CD4-positive, alpha-beta memory T cell (primary cell): ENCODE measurements around the gene RABGAP1L. TPM values are rescaled to one million over a fixed set of nuclear protein-coding genes. Genes with fewer than 3 reads are reported as not detected.

Experiments used
- CTCF ChIA-PET: fragments of 350-600 bp; sonication (Branson Sonifier 250); formaldehyde crosslinking; loops from one replicate; lab custom pipeline; 2021; ENCODE audit warnings: inconsistent platforms; ENCODE audit not compliant: partially characterized antibody; lab: Charles Lee
- POLR2A ChIA-PET: fragments of 350-600 bp; sonication (Branson Sonifier 250); formaldehyde crosslinking; loops from one replicate; lab custom pipeline; 2021; ENCODE audit not compliant: partially characterized antibody; lab: Charles Lee
- DNase-seq, 5 donors: peaks; one replicate each; pipeline versions ENCODE4 v3.0.0 to v3.0.0-alpha.2; 2020 to 2022; ENCODE audit warnings: mixed read lengths in 1 of 5
- H3K27ac ChIP-seq: one replicate; pipeline ENCODE4 v1.7.0; 2013; ENCODE audit warnings: low read depth, low read length
- H3K27me3 ChIP-seq: 2 replicates; pipeline ENCODE4 v1.7.0; 2013; ENCODE audit warnings: mild to moderate bottlenecking, low read length, moderate library complexity; ENCODE audit not compliant: insufficient read depth
- H3K36me3 ChIP-seq: 2 replicates; pipeline ENCODE4 v1.7.0; 2013; ENCODE audit warnings: mild to moderate bottlenecking, low read length, moderate library complexity; ENCODE audit not compliant: insufficient read depth
- H3K4me1 ChIP-seq: 2 replicates; pipeline ENCODE4 v1.7.0; 2013; ENCODE audit warnings: mild to moderate bottlenecking, low read length, moderate library complexity; ENCODE audit not compliant: insufficient read depth
- H3K4me3 ChIP-seq, 2 donors: one replicate each; pipeline ENCODE4 v1.7.0; 2013; ENCODE audit warnings: low read length in 2 of 2, mild to moderate bottlenecking in 1 of 2
- H3K9me3 ChIP-seq, 2 donors: one replicate each; pipeline ENCODE4 v1.7.0; 2013; ENCODE audit warnings: low read length in 2 of 2, control low read depth in 1 of 2; ENCODE audit not compliant: control insufficient read depth in 1 of 2
- H3K27ac Mint-ChIP-seq, 7 donors: one replicate each; pipeline ENCODE4 v1.8.0; 2020 to 2021; ENCODE audit warnings: mixed read lengths in 7 of 7, mild to moderate bottlenecking in 6 of 7, inconsistent platforms in 3 of 7, moderate library complexity in 3 of 7
- H3K27me3 Mint-ChIP-seq, 2 donors: one replicate each; pipeline ENCODE4 v1.8.0; 2020 to 2021; ENCODE audit warnings: mixed read lengths in 2 of 2
- H3K36me3 Mint-ChIP-seq, 2 donors: one replicate each; pipeline ENCODE4 v1.8.0; 2020 to 2021; ENCODE audit warnings: mixed read lengths in 2 of 2, inconsistent platforms in 1 of 2, mild to moderate bottlenecking in 1 of 2
- H3K4me1 Mint-ChIP-seq, 4 donors: one replicate each; pipeline ENCODE4 v1.8.0; 2020 to 2021; ENCODE audit warnings: mixed read lengths in 4 of 4, mild to moderate bottlenecking in 1 of 4
- H3K4me3 Mint-ChIP-seq, 8 donors: one replicate each; pipeline ENCODE4 v1.8.0; 2020 to 2021; ENCODE audit warnings: mixed read lengths in 8 of 8, mild to moderate bottlenecking in 7 of 8, moderate library complexity in 6 of 8, inconsistent platforms in 3 of 8
- H3K9me3 Mint-ChIP-seq, 8 donors: one replicate each; pipeline ENCODE4 v1.8.0; 2020 to 2021; ENCODE audit warnings: mixed read lengths in 8 of 8, mild to moderate bottlenecking in 5 of 8, inconsistent platforms in 3 of 8, moderate library complexity in 1 of 8
- intact Hi-C: fragments of 100-400 bp; cut with micrococcal nuclease; formaldehyde crosslinking; loops from one replicate; pipeline ENCODE4 v1.15.1; 2023
- polyA plus RNA-seq, 2 donors: library from polyadenylated mRNA; unstranded; fragments of 300-500 nt; fragmentation: Illumina TruSeq; gene quantifications; one replicate each; pipeline ENCODE4 v1.2.3, GENCODE V29; 2021
- total RNA-seq, 2 experiments: library from RNA; stranded (reverse); gene quantifications; one replicate each; pipeline ENCODE4 v1.2.3, GENCODE V29; 2021

Gene RABGAP1L
- total and polyA plus RNA-seq, 4 experiments from 2014 or later, result 75.7 to 114 (median 96.8) TPM

DNA sequence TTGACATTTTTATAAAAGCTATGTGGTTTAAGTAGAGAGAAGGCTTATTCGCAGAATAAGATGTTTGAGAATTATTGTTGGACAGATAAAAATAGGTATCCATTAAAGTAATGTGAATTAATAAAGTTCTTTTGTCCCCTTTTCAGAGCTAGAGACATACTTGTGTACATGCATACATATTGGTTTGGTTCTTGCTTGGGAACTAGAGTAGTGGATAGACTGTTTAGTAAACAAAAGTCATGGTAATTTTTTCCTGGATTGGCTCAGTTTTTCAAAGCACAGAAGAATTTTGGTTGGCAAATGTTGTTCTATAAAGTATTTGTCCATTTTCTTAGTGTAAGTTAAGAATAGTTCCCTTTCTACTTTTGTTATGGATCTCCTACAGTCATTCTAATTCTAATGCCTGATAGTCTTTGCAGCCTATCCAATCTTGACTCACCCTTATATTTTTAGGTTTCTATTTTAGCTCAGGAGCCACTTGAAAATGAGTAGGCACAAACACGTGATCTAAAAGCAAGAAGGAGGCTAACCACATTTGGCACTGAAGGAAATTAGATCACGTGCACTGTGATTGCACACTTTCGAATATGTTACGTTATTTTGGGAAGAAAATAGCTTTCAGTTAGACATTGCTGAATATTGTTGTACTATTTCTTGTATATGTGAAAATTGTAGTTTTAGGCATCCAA lies 47.0 kb downstream of the RABGAP1L start:
- Mint-ChIP-seq H3K27ac (peak overlapping the region in 5 of 7 donors; percentile 19 to 74 (median 55)), H3K9me3 (peaks cover 0 to 6% (median under 1%) of the 10 kb centered on the region in 8 donors), H3K27me3 (no peaks in the 10 kb centered on the region), H3K4me1 (peaks cover 35 to 64% (median 49%) of the 10 kb centered on the region in 4 donors), H3K36me3 (peaks cover 2 to 5% of the 10 kb centered on the region in 2 donors), H3K4me3 (peak overlapping the region in 7 of 8 donors; percentile 49 to 73 (median 66))
- H3K4me1 ChIP-seq, result peaks cover 34% of the 10 kb centered on the region
- ChIA-PET CTCF (interaction anchor here (1.2 to 2.9 kb wide), 6 partner anchors 8 to 52 kb away, joined by 3 to 20 read pairs (median 6); no protein-coding TSS in a partner anchor), POLR2A (interaction anchor here (0.6 to 2.0 kb wide), 5 partner anchors 21 to 380 kb away, joined by 3 to 7 read pairs (median 4); partner anchors contain the start of genes GAS5, RABGAP1L and ZBTB37)
- H3K27me3 ChIP-seq, result no peaks in the 10 kb centered on the region
- intact Hi-C loops, result loop anchor here (2.0 kb wide), 1 partner anchor 47 kb away; the partner anchor contains the start of gene RABGAP1L
- H3K36me3 ChIP-seq, result no peaks in the 10 kb centered on the region
- H3K4me3 ChIP-seq, result peak overlapping the region in 1 of 2 donors; percentile 15
- no peak overlapping the region for H3K27ac ChIP-seq
- DNase-seq, result peak; percentile 18 to 45 (median 24)
- H3K9me3 ChIP-seq, result no peaks in the 10 kb centered on the region

- Mint-ChIP-seq H3K27me3 (no peaks in the 10 kb centered on the region), H3K4me3 (no peak overlapping the region), H3K27ac (no peak overlapping the region), H3K4me1 (peaks cover 32 to 45% (median 38%) of the 10 kb centered on the region in 4 donors), H3K9me3 (peaks cover 0 to 4% (median 0%) of the 10 kb centered on the region in 8 donors), H3K36me3 (no peaks in the 10 kb centered on the region)
- Histone ChIP-seq H3K4me1 (peaks cover 26% of the 10 kb centered on the region), H3K27me3 (no peaks in the 10 kb centered on the region), H3K36me3 (no peaks in the 10 kb centered on the region), H3K4me3 (no peak overlapping the region), H3K9me3 (no peaks in the 10 kb centered on the region), H3K27ac (no peak overlapping the region)
- intact Hi-C loops, result no loop called here
- ChIA-PET CTCF (no interaction called here), POLR2A (interaction anchor here (1.1 kb wide), 1 partner anchor 8 kb away, joined by 3 read pairs; no protein-coding TSS in a partner anchor)
- DNase-seq, result no peak
Measured at GRCh38 chr1:174209347-174210187, 50.2 kb downstream of the RABGAP1L start.

- Mint-ChIP-seq H3K27me3 (no peaks in the 10 kb centered on the region), H3K4me1 (peaks cover 15 to 26% (median 20%) of the 10 kb centered on the region in 4 donors), H3K36me3 (no peaks in the 10 kb centered on the region), H3K27ac (peak overlapping the region in 1 of 7 donors; percentile 50), H3K9me3 (peaks cover 0 to 2% (median 0%) of the 10 kb centered on the region in 8 donors), H3K4me3 (no peak overlapping the region)
- CTCF ChIA-PET, result interaction anchor here (0.9 kb wide), 1 partner anchor 45 kb away, joined by 3 read pairs; no protein-coding TSS in a partner anchor
- H3K36me3 ChIP-seq, result no peaks in the 10 kb centered on the region
- no peak overlapping the region for H3K27ac ChIP-seq
- no peaks in the 10 kb centered on the region for H3K27me3 ChIP-seq
- intact Hi-C loops, result no loop called here
- H3K4me3 ChIP-seq, result no peak overlapping the region
- no peaks in the 10 kb centered on the region for H3K9me3 ChIP-seq
- H3K4me1 ChIP-seq, result peaks cover 7% of the 10 kb centered on the region
- DNase-seq, result no peak
- POLR2A ChIA-PET, result no interaction called here
Measured at GRCh38 chr1:174211486-174211885, 52.2 kb downstream of the RABGAP1L start.

- Histone ChIP-seq H3K4me1 (no peaks in the 10 kb centered on the region), H3K27me3 (no peaks in the 10 kb centered on the region), H3K36me3 (no peaks in the 10 kb centered on the region), H3K27ac (no peak overlapping the region), H3K9me3 (no peaks in the 10 kb centered on the region), H3K4me3 (no peak overlapping the region)
- peak overlapping the region in 1 of 7 donors; percentile 65 for H3K27ac Mint-ChIP-seq
- H3K9me3 Mint-ChIP-seq, result no peaks in the 10 kb centered on the region
- H3K36me3 Mint-ChIP-seq, result peaks cover 1 to 2% of the 10 kb centered on the region in 2 donors
- H3K4me3 Mint-ChIP-seq, result no peak overlapping the region
- CTCF ChIA-PET, result no interaction called here
- intact Hi-C loops, result loop anchor here (2.0 to 5.0 kb wide), 4 partner anchors 57 to 1471 kb away; partner anchors contain the start of genes GAS5, RABGAP1L and ZBTB37
- POLR2A ChIA-PET, result no interaction called here
- peaks cover 4 to 8% (median 5%) of the 10 kb centered on the region in 4 donors for H3K4me1 Mint-ChIP-seq
- no peak for DNase-seq
- no peaks in the 10 kb centered on the region for H3K27me3 Mint-ChIP-seq
Measured at GRCh38 chr1:174215766-174216165, 56.4 kb downstream of the RABGAP1L start.

- H3K9me3 Mint-ChIP-seq, result no peaks in the 10 kb centered on the region
- Histone ChIP-seq H3K27ac (no peak overlapping the region), H3K4me1 (no peaks in the 10 kb centered on the region), H3K9me3 (no peaks in the 10 kb centered on the region), H3K4me3 (no peak overlapping the region), H3K36me3 (peaks cover 7% of the 10 kb centered on the region), H3K27me3 (no peaks in the 10 kb centered on the region)
- peaks cover 13 to 14% of the 10 kb centered on the region in 2 donors for H3K36me3 Mint-ChIP-seq
- peaks cover 0 to 6% (median 4%) of the 10 kb centered on the region in 4 donors for H3K4me1 Mint-ChIP-seq
- intact Hi-C loops, result loop anchor here (1.0 to 5.0 kb wide), 5 partner anchors 58 to 1472 kb away; partner anchors contain the start of genes GAS5, RABGAP1L and ZBTB37
- DNase-seq, result no peak
- POLR2A ChIA-PET, result interaction anchor here (1.2 kb wide), 1 partner anchor 8 kb away, joined by 3 read pairs; no protein-coding TSS in a partner anchor
- CTCF ChIA-PET, result interaction anchor here (0.7 to 1.9 kb wide), 24 partner anchors 10 to 787 kb away, joined by 3 to 20 read pairs (median 4); partner anchors contain the start of gene DARS2
- H3K4me3 Mint-ChIP-seq, result no peak overlapping the region
- H3K27me3 Mint-ChIP-seq, result no peaks in the 10 kb centered on the region
- no peak overlapping the region for H3K27ac Mint-ChIP-seq
Measured at GRCh38 chr1:174217248-174217647, 57.9 kb downstream of the RABGAP1L start.

DNA sequence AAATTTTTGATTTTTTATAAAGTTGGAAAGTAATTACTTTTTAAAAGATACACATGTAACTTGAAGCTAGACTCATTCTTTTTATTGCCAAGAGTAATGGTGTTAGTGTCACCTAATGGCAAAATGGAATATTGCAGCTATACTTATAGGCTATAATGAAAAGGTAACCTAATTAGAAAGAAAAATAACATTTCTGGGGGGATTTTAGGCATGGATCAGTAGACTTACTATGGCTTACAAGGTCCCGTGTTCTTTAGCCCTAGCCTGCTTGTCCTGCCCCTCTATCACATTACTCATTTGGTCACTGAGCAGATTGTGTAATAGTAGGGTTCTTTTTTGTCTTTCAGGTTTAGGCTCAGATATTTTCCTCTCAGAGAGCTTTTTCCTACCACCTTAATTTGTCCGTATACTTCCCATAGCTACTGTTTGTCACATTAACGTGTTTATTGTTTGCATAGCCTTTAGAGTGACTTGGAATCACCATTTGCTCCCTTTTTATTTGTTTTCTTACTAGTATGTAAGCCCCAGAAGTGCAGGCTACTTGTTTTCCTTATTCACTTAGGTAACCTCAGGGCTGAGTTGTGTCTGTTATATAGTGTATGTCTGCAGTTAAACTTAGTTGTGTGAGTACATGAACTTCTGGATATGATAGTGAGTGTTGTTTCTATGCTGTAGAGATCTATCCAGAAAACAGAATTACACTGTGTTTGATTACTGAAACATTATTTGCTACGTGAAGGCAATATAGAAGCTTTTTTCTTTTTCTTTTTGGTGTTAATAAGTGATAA lies 58.7 kb downstream of the RABGAP1L start:
- H3K4me1 ChIP-seq, result no peaks in the 10 kb centered on the region
- Mint-ChIP-seq H3K4me3 (no peak overlapping the region), H3K27ac (no peak overlapping the region), H3K27me3 (no peaks in the 10 kb centered on the region), H3K4me1 (peaks cover 0 to 5% (median 2%) of the 10 kb centered on the region in 4 donors), H3K9me3 (no peaks in the 10 kb centered on the region), H3K36me3 (peaks cover 17 to 19% of the 10 kb centered on the region in 2 donors)
- peaks cover 11% of the 10 kb centered on the region for H3K36me3 ChIP-seq
- no peaks in the 10 kb centered on the region for H3K27me3 ChIP-seq
- intact Hi-C loops, result loop anchor here (1.0 to 5.0 kb wide), 5 partner anchors 59 to 1473 kb away; partner anchors contain the start of genes GAS5, RABGAP1L and ZBTB37
- no peak overlapping the region for H3K4me3 ChIP-seq
- H3K9me3 ChIP-seq, result no peaks in the 10 kb centered on the region
- peak in 4 of 5 donors; percentile 37 to 45 (median 40) for DNase-seq
- H3K27ac ChIP-seq, result no peak overlapping the region
- CTCF ChIA-PET, result interaction anchor here (0.5 to 1.9 kb wide), 27 partner anchors 9 to 788 kb away, joined by 3 to 20 read pairs (median 4); partner anchors contain the start of genes DARS2 and RC3H1
- POLR2A ChIA-PET, result interaction anchor here (1.2 kb wide), 1 partner anchor 9 kb away, joined by 3 read pairs; no protein-coding TSS in a partner anchor
